ENCODE data around the gene TPCN1. TPM values are rescaled to one million over a fixed set of nuclear protein-coding genes. Genes with fewer than 3 reads are reported as not detected.
A peak's percentile ranks its signal among the peaks of the same experiment; 100 is the strongest.

The TPCN1 gene
- total and polyA plus RNA-seq, 2 of the 13 experiments (the other 11 are each of a cell fraction or from before 2014, with no cell fraction given), result 8.0 to 26.8 TPM

GRCh38 chr12:113185180-113186032, 35.9 kb upstream of the TPCN1 start, which contains the start of the genes DDX54 and RITA1 (continued):
- TF ChIP-seq ZNF282 (IDR thresholded peaks at IDR 0.05; ENCODE audit: partially characterized antibody) (no peak), ZNF749 (CRISPR knock-in tag; IDR thresholded peaks at IDR 0.05; ENCODE audit: borderline replicate concordance) (peak; percentile 83; the same call in 1 of the 2 replicates), ELF3 (CRISPR knock-in tag; IDR thresholded peaks at IDR 0.05) (no peak), ZNF564 (CRISPR knock-in tag; IDR thresholded peaks at IDR 0.05) (peak; percentile 74), ZNF44 (CRISPR knock-in tag; IDR thresholded peaks at IDR 0.05) (peak; percentile 44; the same call in 1 of the 2 replicates), SRSF4 (IDR thresholded peaks at IDR 0.05; ENCODE audit: low read depth, low read length, poor library complexity, severe bottlenecking) (no peak), KDM1A (CRISPR knock-in tag; IDR thresholded peaks at IDR 0.05) (no peak), POGK (CRISPR knock-in tag; conservative IDR thresholded peaks at IDR 0.05) (peak; percentile 86; the same call in 1 of the 2 replicates)
- TF ChIP-seq, protein P1, sequence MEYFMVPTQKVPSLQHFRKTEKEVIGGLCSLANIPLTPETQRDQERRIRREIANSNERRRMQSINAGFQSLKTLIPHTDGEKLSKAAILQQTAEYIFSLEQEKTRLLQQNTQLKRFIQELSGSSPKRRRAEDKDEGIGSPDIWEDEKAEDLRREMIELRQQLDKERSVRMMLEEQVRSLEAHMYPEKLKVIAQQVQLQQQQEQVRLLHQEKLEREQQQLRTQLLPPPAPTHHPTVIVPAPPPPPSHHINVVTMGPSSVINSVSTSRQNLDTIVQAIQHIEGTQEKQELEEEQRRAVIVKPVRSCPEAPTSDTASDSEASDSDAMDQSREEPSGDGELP (IDR thresholded peaks at IDR 0.05; ENCODE audit: borderline replicate concordance, low read depth), result no peak; the same call in 1 of the 2 replicates
- TF ChIP-seq, protein P2, sequence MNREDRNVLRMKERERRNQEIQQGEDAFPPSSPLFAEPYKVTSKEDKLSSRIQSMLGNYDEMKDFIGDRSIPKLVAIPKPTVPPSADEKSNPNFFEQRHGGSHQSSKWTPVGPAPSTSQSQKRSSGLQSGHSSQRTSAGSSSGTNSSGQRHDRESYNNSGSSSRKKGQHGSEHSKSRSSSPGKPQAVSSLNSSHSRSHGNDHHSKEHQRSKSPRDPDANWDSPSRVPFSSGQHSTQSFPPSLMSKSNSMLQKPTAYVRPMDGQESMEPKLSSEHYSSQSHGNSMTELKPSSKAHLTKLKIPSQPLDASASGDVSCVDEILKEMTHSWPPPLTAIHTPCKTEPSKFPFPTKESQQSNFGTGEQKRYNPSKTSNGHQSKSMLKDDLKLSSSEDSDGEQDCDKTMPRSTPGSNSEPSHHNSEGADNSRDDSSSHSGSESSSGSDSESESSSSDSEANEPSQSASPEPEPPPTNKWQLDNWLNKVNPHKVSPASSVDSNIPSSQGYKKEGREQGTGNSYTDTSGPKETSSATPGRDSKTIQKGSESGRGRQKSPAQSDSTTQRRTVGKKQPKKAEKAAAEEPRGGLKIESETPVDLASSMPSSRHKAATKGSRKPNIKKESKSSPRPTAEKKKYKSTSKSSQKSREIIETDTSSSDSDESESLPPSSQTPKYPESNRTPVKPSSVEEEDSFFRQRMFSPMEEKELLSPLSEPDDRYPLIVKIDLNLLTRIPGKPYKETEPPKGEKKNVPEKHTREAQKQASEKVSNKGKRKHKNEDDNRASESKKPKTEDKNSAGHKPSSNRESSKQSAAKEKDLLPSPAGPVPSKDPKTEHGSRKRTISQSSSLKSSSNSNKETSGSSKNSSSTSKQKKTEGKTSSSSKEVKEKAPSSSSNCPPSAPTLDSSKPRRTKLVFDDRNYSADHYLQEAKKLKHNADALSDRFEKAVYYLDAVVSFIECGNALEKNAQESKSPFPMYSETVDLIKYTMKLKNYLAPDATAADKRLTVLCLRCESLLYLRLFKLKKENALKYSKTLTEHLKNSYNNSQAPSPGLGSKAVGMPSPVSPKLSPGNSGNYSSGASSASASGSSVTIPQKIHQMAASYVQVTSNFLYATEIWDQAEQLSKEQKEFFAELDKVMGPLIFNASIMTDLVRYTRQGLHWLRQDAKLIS (CRISPR knock-in tag; IDR thresholded peaks at IDR 0.05), result no peak
- TF ChIP-seq, protein P3, sequence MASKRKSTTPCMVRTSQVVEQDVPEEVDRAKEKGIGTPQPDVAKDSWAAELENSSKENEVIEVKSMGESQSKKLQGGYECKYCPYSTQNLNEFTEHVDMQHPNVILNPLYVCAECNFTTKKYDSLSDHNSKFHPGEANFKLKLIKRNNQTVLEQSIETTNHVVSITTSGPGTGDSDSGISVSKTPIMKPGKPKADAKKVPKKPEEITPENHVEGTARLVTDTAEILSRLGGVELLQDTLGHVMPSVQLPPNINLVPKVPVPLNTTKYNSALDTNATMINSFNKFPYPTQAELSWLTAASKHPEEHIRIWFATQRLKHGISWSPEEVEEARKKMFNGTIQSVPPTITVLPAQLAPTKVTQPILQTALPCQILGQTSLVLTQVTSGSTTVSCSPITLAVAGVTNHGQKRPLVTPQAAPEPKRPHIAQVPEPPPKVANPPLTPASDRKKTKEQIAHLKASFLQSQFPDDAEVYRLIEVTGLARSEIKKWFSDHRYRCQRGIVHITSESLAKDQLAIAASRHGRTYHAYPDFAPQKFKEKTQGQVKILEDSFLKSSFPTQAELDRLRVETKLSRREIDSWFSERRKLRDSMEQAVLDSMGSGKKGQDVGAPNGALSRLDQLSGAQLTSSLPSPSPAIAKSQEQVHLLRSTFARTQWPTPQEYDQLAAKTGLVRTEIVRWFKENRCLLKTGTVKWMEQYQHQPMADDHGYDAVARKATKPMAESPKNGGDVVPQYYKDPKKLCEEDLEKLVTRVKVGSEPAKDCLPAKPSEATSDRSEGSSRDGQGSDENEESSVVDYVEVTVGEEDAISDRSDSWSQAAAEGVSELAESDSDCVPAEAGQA (IDR thresholded peaks at IDR 0.05; ENCODE audit: low read depth), result peak; percentile 15; the same call in 1 of the 2 replicates
- TF ChIP-seq, protein P3 (CRISPR knock-in tag; IDR thresholded peaks at IDR 0.05; ENCODE audit: borderline replicate concordance), result peak; percentile 79; the same call in 1 of the 2 replicates
- TF ChIP-seq, protein P4, sequence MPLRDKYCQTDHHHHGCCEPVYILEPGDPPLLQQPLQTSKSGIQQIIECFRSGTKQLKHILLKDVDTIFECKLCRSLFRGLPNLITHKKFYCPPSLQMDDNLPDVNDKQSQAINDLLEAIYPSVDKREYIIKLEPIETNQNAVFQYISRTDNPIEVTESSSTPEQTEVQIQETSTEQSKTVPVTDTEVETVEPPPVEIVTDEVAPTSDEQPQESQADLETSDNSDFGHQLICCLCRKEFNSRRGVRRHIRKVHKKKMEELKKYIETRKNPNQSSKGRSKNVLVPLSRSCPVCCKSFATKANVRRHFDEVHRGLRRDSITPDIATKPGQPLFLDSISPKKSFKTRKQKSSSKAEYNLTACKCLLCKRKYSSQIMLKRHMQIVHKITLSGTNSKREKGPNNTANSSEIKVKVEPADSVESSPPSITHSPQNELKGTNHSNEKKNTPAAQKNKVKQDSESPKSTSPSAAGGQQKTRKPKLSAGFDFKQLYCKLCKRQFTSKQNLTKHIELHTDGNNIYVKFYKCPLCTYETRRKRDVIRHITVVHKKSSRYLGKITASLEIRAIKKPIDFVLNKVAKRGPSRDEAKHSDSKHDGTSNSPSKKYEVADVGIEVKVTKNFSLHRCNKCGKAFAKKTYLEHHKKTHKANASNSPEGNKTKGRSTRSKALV (CRISPR knock-in tag; IDR thresholded peaks at IDR 0.05), result no peak; the same call in 1 of the 2 replicates
